Myocyte (in vitro differentiated cells): ENCODE results near the gene GALNT18. TPM values are rescaled to one million over a fixed set of nuclear protein-coding genes. Genes with fewer than 3 reads are reported as not detected.
A peak's percentile ranks its signal among the peaks of the same experiment; 100 is the strongest.

Experiments
- DNase-seq: peaks from one replicate; pipeline ENCODE4 v3.0.0-alpha.2; 2012; ENCODE audit warnings: low read depth
- total RNA-seq: library from RNA; depleted of rRNA; stranded (reverse); fragments of >200 nt; gene quantifications from 2 replicates; pipeline ENCODE4 v1.2.3, GENCODE V29; 2014

The GALNT18 gene
- total RNA-seq, 1 donor from 2014 or later: 3.3 TPM

DNA sequence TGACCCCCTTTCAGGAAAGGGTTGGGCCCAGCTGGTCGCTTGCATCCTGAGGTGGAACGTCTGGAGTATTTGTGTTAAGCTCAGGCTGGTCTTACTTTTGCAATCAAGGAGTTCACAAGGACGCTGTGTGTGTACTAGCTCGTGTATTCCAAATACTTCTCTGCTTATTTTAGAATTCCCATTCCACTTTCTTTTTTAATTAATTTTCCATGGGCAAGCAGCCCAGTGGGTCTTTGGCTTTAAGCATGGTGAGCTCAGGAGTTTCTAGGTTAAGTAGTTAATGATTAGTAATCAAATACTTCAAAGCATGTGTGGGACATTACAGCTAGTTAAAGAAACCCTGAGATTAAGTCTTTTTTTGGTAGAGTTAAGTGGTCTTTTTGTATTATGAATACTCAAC is 337.3 kb downstream of the GALNT18 start:
- DNase-seq: no peak

DNA sequence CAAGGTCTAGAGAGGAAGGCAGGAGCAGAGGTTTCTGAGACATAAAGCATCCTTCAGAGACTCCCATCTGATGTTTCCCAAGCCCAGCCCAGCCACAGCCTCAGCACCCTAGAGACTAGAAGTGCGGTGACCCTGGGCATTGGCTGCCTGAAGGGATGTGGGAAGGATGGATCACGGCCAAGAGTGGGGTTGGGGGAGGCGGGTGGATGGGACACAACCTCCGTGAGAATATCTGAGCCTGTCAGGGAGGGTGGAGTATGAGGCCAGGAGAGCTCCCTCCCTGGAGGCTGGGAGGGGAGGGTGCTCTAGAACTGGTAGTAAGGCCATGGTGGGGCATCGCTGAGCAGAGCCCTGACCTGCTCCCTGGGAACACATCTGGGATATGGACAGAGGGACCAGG is 340.2 kb downstream of the GALNT18 start:
- no peak for DNase-seq

DNA sequence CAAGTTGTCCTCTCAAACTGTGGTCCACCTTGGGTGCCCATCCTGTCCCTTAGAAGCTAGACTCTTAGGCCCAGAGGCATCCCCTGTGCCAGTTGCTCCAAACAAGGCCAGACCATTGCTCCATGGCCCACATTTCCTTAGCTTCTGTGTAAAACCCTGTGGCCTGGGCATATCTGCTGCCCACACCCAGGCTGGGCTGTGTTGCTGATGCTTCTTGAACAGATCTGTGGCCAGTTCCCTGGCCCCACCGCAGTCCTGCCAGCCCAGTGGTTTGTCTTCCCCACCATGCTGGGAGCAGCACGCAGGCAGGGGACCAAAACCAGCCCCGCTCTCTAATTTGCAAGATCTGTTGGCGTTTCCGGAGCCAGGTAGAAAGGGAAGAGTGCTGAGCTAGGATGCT is 341.0 kb downstream of the GALNT18 start:
- DNase-seq: no peak

DNA sequence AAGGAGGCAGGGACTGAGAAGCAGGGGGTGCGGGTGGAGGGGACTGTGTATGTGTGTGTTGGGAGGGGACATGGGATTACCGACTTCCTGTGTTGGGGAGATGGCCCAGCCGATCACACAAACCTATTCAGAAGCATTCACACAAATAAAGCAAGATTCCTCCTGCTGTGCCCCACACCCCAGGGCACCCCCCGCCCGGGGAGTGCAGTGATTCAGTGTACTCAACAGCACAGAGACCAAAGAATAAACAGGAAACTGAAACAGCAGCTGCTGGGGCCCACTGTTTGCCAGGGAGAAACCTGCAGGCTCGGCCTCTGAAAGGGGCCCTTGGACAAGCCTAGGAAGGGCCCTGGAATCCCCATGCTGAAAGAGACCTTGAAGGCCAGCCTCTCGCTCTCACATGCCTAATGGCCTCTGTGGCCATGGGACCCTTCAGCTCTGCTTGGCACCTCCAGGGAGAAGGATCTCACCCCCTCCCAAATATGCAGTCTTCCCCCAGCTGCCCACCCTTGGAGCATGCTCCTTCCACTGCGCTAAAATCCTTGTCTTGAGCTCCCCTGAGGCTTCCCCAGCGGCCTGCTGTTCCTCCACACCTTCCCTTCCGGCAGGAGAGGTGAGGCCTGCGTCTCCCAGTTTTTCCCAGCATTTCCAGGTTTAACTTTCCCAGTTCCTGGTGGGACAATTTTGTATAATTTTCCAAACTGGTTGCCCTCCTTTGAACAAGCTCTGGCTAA is 341.7 kb downstream of the GALNT18 start:
- DNase-seq: peak; percentile 51

- no peak for DNase-seq
These were observed 349.6 kb downstream of the GALNT18 start for GRCh38 chr11:11272254-11272653.

DNA sequence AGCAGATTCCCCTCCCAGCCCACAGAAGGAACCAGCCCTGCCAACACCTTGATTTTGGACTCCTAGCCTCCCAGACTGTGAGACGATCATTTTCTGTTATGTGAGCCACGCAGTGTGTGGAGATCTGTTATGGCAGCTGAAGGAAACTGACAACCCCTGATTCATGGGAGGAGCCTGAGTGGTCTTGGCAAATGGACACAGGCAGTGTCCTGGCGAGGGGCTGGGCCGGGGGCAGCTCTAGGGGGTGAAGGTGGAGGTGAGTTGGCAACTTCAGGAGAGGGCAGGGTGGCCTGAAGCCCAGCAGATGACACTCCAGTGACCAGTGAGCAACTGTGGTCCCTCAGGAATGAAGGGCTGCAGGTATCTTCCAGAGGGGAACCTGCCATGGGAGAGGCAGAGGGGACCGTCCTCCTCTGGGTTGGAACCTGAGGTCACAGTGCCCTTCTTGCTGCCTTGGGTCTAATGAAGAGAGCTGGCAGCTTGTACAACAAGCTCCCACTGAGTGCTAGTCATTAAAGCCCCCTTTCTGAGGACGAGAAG is 351.5 kb downstream of the GALNT18 start:
- DNase-seq: no peak

DNA sequence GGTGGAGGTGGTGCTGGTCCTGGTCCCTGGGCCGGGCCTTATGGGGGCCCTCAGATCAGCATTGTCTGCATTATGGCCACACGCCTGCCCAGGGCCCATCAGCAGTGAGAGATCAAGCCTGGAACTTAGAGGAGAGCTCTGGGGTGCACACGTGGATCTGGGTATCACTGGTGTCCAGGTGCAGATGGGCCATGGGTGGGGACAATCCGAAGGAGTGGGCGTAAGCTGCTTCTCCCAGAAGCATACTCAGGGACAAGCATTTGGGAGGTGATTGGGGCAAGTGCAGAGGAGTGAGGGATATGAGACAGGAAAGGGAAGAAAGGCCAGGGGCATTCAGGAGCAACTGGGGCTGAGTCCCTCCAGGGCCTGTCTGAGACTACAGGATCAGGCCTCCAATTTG is 353.1 kb downstream of the GALNT18 start:
- no peak for DNase-seq

- no peak for DNase-seq
These were observed 353.7 kb downstream of the GALNT18 start for GRCh38 chr11:11268119-11268518.

GRCh38 chr11:11267312-11267711 is 354.5 kb downstream of the GALNT18 start:
- no peak for DNase-seq

- peak; percentile 34 for DNase-seq
These were observed 355.7 kb downstream of the GALNT18 start for GRCh38 chr11:11265994-11266606.

DNA sequence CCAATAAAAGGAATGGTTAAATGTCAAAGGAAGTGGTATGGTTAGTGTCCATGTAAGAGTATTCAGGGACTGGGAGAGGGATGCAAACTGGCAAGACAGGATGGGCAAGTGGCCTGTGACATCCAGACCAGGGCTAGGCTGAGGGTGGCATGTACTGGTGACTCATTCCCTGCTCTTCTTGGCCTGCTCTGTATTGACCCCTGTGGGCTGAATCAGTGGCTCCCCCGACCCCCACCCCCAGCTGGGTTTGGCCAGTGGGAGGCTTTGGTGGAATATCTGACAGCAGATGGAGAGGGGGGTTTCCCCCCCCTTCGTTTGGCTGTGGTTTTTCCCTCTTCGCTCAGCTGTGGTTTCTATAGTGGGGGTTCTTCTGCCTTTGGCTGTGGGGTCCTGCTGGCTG is 356.5 kb downstream of the GALNT18 start:
- peak; percentile 51 for DNase-seq

GRCh38 chr11:11263238-11264005 is 358.4 kb downstream of the GALNT18 start:
- peak; percentile 19 for DNase-seq

GRCh38 chr11:11262171-11262920 is 359.5 kb downstream of the GALNT18 start:
- DNase-seq: no peak

DNA sequence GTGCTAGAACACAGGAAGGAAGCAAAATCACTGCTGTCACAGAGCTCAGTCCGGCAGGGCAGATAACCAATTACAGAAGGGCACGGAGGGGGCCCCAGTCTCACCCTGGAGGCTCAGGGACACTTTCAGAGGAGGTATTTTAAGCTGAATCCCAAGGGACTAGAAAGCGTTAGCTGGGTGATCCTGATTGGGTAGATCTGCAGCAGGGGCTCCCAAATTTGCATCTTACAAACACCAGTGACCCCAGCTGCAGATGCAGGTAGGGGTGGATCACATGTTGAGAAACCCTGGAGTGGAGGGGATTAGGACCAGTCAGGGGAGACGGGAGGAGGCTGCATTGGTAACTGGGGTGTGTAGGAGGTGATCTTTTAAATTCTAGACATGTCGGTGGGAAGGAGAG is 360.2 kb downstream of the GALNT18 start:
- DNase-seq: no peak

DNA sequence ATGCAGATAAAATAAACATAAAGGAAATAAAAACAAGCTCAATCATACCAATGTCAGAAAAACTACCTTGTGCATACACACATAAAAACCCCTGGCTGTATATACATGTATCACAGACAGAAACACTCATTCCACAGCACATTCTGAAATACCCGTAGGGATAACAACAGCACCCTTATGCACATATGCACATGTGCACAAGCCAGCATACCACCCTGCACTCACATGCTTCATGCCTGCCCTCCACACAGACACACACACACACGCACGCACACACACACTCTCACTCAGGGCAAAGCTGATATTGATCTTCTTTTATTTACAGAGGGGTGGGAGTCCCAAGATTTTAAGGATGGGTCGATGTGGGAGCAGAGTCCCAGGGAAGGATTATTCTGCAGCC is 360.9 kb downstream of the GALNT18 start:
- no peak for DNase-seq

- DNase-seq: no peak
These were observed 367.8 kb downstream of the GALNT18 start for GRCh38 chr11:11253995-11254394.

DNA sequence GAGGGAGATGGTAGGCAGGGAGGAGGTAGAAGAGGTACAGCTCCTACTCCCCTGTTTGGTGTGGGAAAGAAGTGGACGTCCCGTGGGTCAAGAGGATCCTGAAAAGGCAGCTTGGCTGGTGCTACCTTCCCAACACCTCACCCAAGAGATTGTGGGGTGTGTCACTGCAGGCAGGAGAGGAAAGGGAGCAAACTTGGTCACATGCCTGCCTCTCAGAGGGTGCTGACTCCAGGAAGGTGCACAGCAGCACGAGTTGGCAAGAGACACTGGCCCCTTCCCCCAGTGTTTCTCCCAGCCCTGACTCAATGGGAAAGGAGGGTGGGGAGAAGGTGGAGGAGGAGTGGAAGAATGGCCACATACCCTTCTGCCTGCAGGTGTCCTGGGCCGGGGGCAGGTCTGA is 368.3 kb downstream of the GALNT18 start:
- no peak for DNase-seq

- peak; percentile 26 for DNase-seq
These were observed 369.4 kb downstream of the GALNT18 start for GRCh38 chr11:11252403-11252802.

GRCh38 chr11:11251394-11251970 is 370.3 kb downstream of the GALNT18 start:
- DNase-seq: no peak

- DNase-seq: peak; percentile 3
These were observed 371.3 kb downstream of the GALNT18 start for GRCh38 chr11:11250470-11250869.

DNA sequence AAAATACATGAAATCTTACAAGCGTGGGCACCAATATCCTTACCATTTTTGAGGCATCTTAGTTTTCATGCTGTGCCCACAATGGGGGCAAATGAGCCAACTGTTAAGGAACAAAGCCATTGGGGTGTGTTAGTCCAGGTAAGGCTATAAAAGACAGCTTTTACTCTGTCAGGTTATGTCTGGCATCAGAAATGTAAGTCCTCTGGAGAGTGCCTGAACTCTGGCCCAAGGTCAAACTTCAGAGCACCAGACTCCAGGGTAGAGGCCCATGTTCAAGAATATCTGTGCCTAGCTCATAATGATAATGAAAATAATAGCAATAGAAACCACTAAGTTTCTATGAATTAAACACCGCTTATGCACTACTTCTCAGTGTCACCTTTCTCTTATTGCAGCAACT is 374.2 kb downstream of the GALNT18 start:
- DNase-seq: no peak
